MM.1S (cell line): ENCODE measurements around the gene SORBS2.

Source experiments
- CTCF ChIP-seq: fragments of 300-600 bp; sonication (generic); IDR thresholded peaks from 2 replicates; pipeline ENCODE4 v1.5.1; 2016; ENCODE audit warnings: antibody characterized with exemption, low read length, mixed read lengths
- EZH2 ChIP-seq: fragments of 300-600 bp; sonication (generic); optimal IDR thresholded peaks from 2 replicates; pipeline ENCODE3; 2017; ENCODE audit warnings: low read depth, mild to moderate bottlenecking, antibody characterized with exemption, low read length, mixed read lengths
- EZH2phosphoT487 ChIP-seq: fragments of 300-600 bp; sonication (generic); IDR thresholded peaks from 2 replicates; pipeline ENCODE4 v1.6.1; 2018; ENCODE audit warnings: antibody characterized with exemption, low read length

DNA sequence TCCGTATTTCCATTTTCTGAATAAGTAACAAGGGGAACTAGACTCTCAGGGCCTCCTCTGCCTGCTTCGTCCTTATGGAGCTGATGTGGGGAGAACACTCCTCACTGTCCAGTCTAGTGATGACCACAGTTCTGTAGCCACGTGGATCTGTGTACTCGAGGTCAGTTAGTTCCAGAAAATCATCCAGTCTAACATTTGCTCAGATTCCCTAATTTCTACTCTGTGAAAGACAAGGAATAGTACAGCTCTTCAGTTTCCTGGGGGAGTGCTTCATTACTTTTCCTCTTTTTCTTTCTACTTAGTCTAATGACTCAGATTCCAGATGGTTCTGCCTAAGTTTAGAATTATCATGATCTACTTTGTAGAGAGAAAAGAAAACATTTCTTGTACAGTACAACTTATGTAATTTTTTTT, 82.6 kb downstream of the SORBS2 start:
- no peak for TF ChIP-seq CTCF
- no peak for TF ChIP-seq EZH2
- no peak for TF ChIP-seq EZH2phosphoT487
